Lung (tissue), 12 donors: Measurements from ENCODE around the gene IDE. TPM values are rescaled to one million over a fixed set of nuclear protein-coding genes. Genes with fewer than 3 reads are reported as not detected.
A peak's percentile ranks its signal among the peaks of the same experiment; 100 is the strongest.

ENCODE experiments used
- ATAC-seq: fragments of 200-7000 bp; cut with Tn5 transposase; one replicate; pipeline ENCODE4 v1.9.1; 2020; ENCODE audit warnings: moderate number of reproducible peaks; ENCODE audit not compliant: insufficient read depth, low FRiP score
- DNase-seq, 3 donors: peaks; one replicate each; pipeline ENCODE4 v3.0.0-alpha.2; 2013 to 2017
- H3K27ac ChIP-seq, 2 donors: one replicate each; pipeline ENCODE4 v1.5.1; 2013; ENCODE audit warnings: mild to moderate bottlenecking in 2 of 2, moderate library complexity in 2 of 2, control low read depth in 1 of 2, inconsistent platforms in 1 of 2, low read depth in 1 of 2, low read length in 1 of 2
- H3K27me3 ChIP-seq, 3 donors: one replicate each; pipeline ENCODE4 v1.5.1; 2013; ENCODE audit warnings: low read length in 2 of 3; ENCODE audit not compliant: control insufficient read depth in 3 of 3, insufficient read depth in 3 of 3
- H3K36me3 ChIP-seq, 4 donors: one replicate each; pipeline ENCODE4 v1.5.1; 2013; ENCODE audit warnings: low read length in 4 of 4, mild to moderate bottlenecking in 1 of 4, moderate library complexity in 1 of 4; ENCODE audit not compliant: control insufficient read depth in 4 of 4, insufficient read depth in 4 of 4
- H3K4me1 ChIP-seq, 5 donors: one replicate each; pipeline ENCODE4 v1.5.1; 2013; ENCODE audit warnings: low read length in 5 of 5, mild to moderate bottlenecking in 2 of 5, moderate library complexity in 1 of 5; ENCODE audit not compliant: control insufficient read depth in 5 of 5, insufficient read depth in 5 of 5
- H3K4me3 ChIP-seq: one replicate; pipeline ENCODE4 v1.5.1; 2013; ENCODE audit warnings: mild to moderate bottlenecking, control low read depth, moderate library complexity
- H3K9ac ChIP-seq, 2 donors: one replicate each; pipeline ENCODE4 v1.5.1; 2013; ENCODE audit warnings: low read length in 2 of 2, control low read depth in 1 of 2; ENCODE audit not compliant: insufficient read depth in 1 of 2
- H3K9me3 ChIP-seq, 4 donors: one replicate each; pipeline ENCODE4 v1.5.1; 2013; ENCODE audit warnings: low read length in 3 of 4, mild to moderate bottlenecking in 1 of 4, moderate library complexity in 1 of 4; ENCODE audit not compliant: control insufficient read depth in 4 of 4, insufficient read depth in 3 of 4
- CTCF ChIP-seq: IDR thresholded peaks from 2 replicates; pipeline ENCODE4 v1.5.1; 2012; ENCODE audit warnings: mild to moderate bottlenecking; ENCODE audit errors: control extremely low read depth, extremely low read depth
- WGBS, 2 donors: extraction: QIAGEN DNeasy Blood & Tissue Kit; methylation state at CpG; one replicate each; pipeline ENCODE4 v1.1.7; 2013; 5-methylcytosine and 5-hydroxymethylcytosine counted together
- polyA plus RNA-seq, 2 donors: library from polyadenylated mRNA; stranded (reverse); fragments of 200-250 nt; gene quantifications; one replicate each; pipeline ENCODE4 v1.2.1, GENCODE V29; 2013
- total RNA-seq, 2 donors: library from RNA; depleted of rRNA in 1 of 2; stranded (reverse); fragments of >200 nt in 1 of 2; gene quantifications; one replicate each; pipeline ENCODE4 v1.2.1, GENCODE V29; 2014 to 2021
- donor health status: control.
- donor health status: control.
- donor health status: Bipolar disorder and iron deficiency.
- donor health status: healthy.
- donor health status: DM: yes; HTN: yes; CAD: no.

IDE gene
- total and polyA plus RNA-seq, 4 donors, result 9.1 to 39.2 (median 21.0) TPM

GRCh38 chr10:92517034-92517655 is 56.7 kb downstream of the IDE start:
- Histone ChIP-seq H3K4me3 (no peak overlapping the region), H3K9me3 (no peaks in the 10 kb centered on the region), H3K27me3 (no peaks in the 10 kb centered on the region), H3K4me1 (no peaks in the 10 kb centered on the region), H3K9ac (no peak overlapping the region), H3K36me3 (peaks cover 0 to 8% (median 2%) of the 10 kb centered on the region in 4 donors), H3K27ac (no peak overlapping the region)
- WGBS, 2 donors, result 49 to 55% methylated on average over 3 of the region's 3 CpGs
- ATAC-seq (peak; percentile 79), DNase-seq (peak; percentile 62 to 87 (median 79))
- peak; percentile 72 for TF ChIP-seq CTCF

GRCh38 chr10:92508866-92509265 is 65.0 kb downstream of the IDE start:
- TF ChIP-seq CTCF, result no peak
- H3K36me3 ChIP-seq, result peaks cover 5 to 17% (median 12%) of the 10 kb centered on the region in 4 donors
- ATAC-seq (no peak), DNase-seq (no peak)
- 93 to 95% methylated on average over 2 of the region's 2 CpGs for WGBS, 2 donors
- no peaks in the 10 kb centered on the region for H3K27me3 ChIP-seq
- no peak overlapping the region for H3K27ac ChIP-seq
- H3K9me3 ChIP-seq, result no peaks in the 10 kb centered on the region
- H3K4me1 ChIP-seq, result peaks cover 0 to 3% (median 0%) of the 10 kb centered on the region in 5 donors
- H3K4me3 ChIP-seq, result no peak overlapping the region
- no peak overlapping the region for H3K9ac ChIP-seq

- H3K27me3 ChIP-seq, result no peaks in the 10 kb centered on the region
- H3K4me3 ChIP-seq, result no peak overlapping the region
Observed at GRCh38 chr10:92506336-92506735, 67.6 kb downstream of the IDE start.

More at GRCh38 chr10:92506336-92506735, 67.6 kb downstream of the IDE start:
- TF ChIP-seq CTCF, result no peak
- Histone ChIP-seq H3K9ac (no peak overlapping the region), H3K27ac (no peak overlapping the region), H3K9me3 (no peaks in the 10 kb centered on the region), H3K36me3 (peaks cover 0 to 13% (median 9%) of the 10 kb centered on the region in 4 donors), H3K4me1 (peaks cover 0 to 3% (median 0%) of the 10 kb centered on the region in 5 donors)
- 90% methylated on average over 2 of the region's 2 CpGs for WGBS, 2 donors
- no peak for ATAC-seq
- no peak for DNase-seq
